GM19438 (cell line): ENCODE data around the gene GPATCH2.
A peak's percentile ranks its signal among the peaks of the same experiment; 100 is the strongest.
"Not testable (repeated sequence)": the region's sequence is repeated elsewhere in the genome, so short reads cannot be mapped to it uniquely, and the experiment has no call there.

Experiments used
- ATAC-seq: cut with Tn5 transposase; IDR thresholded peaks from one replicate; pipeline ENCODE4 v1.9.1; 2021; ENCODE audit warnings: low read depth; ENCODE audit not compliant: unreplicated experiment

Gene GPATCH2

GRCh38 chr1:217528271-217528670 lies 102.6 kb downstream of the GPATCH2 start:
- no peak for ATAC-seq

- no peak for ATAC-seq
Measured at GRCh38 chr1:217527151-217527550, 103.7 kb downstream of the GPATCH2 start.

DNA sequence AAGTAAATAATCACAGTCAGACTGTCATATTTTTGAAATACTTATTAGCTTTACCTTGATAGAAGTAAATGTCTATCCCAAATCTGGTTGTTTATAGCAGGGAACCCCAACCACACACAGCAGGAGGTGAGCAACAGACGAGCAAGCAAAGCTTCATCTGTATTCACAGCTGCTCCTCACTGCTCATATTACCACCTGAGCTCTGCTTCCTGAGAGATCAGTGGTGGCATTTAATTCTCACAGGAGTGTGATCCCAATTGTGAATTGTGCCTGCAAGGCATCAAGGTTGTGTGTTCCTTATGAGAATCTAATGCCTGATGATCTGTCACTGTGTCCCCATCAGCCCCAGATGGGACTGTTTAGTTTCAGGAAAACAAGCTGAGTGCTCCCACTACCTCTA lies 104.3 kb downstream of the GPATCH2 start:
- no peak for ATAC-seq

DNA sequence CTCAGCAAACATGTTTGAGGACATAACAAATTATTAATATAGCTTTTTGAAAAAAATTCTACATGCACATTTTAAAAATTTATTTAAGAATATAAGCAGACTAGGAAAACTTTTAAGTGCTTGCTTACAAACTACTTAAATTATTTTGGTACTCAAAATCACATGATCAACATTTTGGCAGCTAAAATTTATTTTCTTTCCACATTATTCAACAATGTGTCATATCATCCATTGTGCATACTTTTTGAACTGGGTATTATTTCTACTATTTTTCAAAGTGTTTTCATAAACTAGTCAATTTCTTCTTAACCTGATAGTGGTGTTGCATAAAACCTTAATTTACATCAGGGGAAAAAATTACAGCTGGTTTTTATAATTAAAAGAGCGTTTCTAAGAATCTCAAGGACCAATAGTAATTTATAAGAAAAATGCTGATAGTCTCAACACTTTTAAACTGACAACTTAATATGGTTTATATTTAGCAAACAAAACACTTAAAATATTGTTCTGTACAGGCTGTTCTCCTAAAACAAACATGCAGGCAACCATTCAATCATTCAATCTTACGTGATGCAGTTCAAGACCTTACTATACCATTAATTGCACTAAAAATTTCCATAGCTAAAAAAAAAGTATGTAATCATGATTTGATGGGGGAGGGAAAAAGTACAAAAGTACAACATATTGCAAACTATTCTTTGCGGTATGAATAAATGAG lies 105.0 kb downstream of the GPATCH2 start:
- ATAC-seq, result no peak

DNA sequence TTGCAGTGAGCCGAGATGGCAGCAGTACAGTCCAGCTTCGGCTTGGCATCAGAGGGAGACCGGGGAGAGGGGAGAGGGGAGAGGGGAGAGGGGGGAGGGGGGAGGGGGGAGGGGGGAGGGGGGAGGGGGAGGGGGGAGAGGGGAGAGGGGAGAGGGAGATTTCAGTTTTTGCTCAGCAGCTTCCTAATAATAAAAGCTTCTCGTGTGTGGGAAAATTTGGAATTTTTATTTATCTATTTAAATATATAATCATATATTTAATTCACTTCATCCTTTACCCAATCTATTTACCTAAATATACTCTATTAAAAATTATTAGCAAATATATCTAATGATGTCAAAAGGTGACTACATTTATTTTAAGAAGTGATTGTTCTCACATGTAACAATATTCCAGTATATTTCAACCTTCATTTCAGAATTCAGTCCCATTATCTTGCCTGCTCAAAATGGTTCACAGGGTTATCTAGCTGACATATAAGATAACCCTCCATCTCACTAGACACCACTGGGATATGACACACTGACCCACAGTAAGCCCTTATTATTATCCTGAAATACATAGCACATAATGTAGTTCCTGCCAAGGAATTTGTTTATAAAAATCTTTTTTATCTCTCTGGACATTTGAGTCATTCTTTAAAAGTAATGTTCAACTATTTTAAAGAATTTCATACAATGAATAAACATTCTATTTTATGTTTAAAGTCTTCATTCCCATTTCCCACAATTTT lies 105.9 kb downstream of the GPATCH2 start:
- no peak for ATAC-seq

DNA sequence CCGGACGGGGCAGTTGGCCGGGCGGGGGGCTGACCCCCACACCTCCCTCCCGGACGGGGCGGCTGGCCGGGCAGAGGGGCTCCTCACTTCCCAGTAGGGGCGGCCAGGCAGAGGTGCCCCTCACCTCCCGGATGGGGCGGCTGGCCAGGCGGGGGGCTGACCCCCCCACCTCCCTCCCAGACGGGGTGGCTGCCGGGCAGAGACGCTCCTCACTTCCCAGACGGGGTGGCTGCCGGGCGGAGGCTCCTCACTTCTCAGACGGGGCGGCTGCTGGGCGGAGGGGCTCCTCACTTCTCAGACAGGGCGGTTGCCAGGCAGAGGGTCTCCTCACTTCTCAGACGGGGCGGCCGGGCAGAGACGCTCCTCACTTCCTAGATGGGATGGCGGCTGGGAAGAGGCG lies 107.0 kb downstream of the GPATCH2 start:
- ATAC-seq, result not testable (repeated sequence)

DNA sequence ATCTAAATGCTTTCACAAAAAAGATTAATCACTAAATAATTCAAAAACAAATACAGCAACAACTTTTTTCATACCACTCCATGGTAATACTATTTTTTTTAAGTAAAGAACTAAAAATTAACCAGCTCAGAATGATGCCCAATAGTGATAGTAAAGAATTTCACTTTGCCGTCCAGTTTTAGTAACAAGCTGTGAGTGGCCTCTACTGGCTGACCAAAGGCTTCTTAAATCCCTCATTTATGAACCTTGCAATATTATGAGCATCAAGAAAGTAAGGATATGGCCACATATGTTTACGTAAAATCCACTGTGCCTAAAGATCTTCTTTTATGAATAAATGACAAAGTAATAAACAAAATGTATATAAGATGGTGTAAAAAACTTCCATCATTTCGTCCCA lies 108.6 kb downstream of the GPATCH2 start:
- no peak for ATAC-seq

DNA sequence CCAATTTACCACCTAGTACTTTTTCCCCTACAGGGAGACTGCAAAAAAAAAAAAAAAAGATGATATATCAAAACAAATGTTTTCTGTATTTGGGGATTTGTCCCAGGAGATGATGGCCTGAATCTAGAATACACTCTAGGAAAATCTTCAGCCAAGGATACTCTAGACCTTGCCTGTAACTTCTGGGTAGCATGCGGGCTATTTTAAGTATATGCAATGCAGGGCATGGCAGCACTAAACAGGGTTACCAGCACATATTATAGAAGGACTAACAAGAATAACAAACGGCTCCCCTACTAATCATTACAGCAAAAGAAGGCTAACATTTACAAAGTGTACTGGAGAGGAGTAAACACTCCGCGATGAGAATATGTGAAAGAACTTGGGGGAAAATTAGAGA lies 109.6 kb downstream of the GPATCH2 start:
- no peak for ATAC-seq

DNA sequence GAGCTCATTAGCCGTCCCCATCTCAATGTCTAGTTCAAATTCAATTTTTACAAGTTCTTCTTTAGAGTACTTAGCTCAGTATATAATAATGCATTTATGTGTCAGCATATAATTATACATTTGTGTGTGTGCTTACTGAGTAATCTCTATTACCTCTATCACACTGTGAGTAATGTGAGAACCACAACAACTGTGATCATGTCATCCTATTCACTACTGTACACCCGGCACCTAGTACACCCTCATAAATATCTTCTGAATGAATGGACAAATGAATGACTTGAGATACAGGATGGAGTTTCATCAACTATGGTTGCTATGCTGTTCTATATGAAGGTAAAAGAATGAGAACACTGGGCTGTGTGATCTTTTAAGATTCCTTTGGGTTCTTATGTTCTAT lies 124.0 kb downstream of the GPATCH2 start:
- no peak for ATAC-seq

DNA sequence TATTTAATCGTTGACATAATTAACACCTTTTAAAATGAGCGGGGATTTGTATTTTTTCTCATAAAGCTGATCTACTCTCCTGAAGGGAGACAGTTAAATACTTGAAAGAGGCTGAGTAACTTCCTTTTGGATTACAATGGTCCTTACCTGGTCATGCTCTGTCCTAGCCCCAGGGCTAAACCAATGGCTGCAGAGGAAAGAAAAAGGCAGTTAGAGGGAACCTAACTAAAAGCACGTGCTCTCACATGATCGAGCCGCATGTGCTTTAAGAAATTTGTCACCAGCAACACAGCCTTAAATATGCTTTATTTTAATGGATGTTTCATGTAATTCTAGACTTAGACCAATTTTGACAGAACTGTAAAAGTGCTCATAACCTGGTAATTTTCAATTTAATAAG lies 132.7 kb downstream of the GPATCH2 start:
- ATAC-seq, result no peak

- ATAC-seq, result peak; percentile 91
Measured at GRCh38 chr1:217495249-217495648, 135.6 kb downstream of the GPATCH2 start.

GRCh38 chr1:217494767-217495166 lies 136.1 kb downstream of the GPATCH2 start:
- peak; percentile 51 for ATAC-seq

DNA sequence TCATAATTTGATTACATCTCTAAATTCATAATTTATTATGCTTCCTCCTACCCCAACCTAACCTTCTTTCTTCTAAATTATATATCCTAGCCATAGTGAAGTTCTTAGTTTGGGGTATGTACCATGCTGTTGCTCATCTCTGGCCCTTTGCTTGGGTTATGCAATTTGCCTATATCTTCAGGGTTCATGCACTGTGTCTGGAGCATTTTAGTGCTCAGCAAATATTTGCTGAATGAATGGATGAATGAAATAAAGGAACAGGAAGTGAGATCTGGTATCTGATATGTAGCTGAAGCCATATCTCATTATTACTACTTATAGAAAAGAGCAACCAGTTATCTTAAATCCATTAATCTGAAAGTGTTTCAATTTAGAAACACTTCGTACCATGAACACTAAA lies 137.6 kb downstream of the GPATCH2 start:
- ATAC-seq, result no peak

- no peak for ATAC-seq
Measured at GRCh38 chr1:217484871-217485270, 146.0 kb downstream of the GPATCH2 start.

DNA sequence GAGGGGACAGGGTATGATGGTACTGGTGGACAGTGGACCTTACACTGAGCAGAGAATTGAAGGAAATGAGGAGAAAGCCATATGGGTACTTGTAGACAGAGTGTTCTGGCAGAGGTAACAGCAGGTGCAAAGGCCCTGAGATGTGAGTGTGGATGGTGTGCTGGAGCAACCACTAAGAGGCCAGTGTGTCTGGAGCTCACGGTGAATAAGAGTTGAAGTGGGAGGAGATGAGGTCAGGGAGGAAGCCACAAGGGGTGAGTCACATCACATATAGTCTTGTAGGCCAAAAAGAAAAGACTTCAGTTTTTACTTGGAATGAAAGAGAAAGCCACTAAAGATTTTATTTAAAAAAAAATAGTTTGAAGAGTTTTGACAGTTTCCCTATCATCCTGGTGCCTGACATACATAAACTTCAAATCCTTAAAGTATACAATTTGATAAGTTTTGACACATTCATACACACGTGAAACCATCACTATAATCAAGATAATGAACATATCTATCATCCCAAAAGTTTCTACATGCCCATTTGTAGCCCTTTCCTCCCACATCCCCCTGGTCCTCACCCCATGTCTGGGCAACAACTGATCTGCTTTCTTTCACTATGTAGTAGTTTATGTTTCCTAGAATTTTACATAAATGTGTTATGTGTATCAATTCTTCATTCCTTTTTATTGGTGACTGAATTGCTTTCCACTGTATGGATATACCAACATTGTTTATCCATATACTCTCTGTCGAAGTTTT lies 148.4 kb downstream of the GPATCH2 start:
- peak; percentile 91 for ATAC-seq

DNA sequence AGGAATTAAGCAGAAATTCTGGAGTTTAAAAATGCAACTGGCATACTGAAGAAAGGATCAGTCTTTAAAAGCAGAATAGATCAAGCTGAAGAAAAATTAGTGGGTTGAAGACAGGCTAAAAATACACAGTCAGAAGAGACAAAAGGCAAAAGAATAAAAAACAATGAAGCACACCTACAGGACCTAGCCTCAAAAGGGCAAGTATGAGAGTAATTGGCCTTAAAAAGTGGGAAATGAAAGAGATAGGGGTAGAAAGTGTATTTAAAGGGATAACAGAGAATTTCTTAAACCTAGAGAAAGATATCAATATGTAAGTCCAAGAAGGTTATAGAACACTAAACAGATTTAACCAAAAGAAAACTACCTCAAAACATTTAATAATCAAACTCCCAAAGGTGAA lies 152.4 kb downstream of the GPATCH2 start:
- no peak for ATAC-seq

GRCh38 chr1:217472915-217473314 lies 158.0 kb downstream of the GPATCH2 start:
- ATAC-seq, result no peak

- ATAC-seq, result no peak
Measured at GRCh38 chr1:217471403-217471802, 159.5 kb downstream of the GPATCH2 start.

- no peak for ATAC-seq
Measured at GRCh38 chr1:217469983-217470382, 160.9 kb downstream of the GPATCH2 start.

DNA sequence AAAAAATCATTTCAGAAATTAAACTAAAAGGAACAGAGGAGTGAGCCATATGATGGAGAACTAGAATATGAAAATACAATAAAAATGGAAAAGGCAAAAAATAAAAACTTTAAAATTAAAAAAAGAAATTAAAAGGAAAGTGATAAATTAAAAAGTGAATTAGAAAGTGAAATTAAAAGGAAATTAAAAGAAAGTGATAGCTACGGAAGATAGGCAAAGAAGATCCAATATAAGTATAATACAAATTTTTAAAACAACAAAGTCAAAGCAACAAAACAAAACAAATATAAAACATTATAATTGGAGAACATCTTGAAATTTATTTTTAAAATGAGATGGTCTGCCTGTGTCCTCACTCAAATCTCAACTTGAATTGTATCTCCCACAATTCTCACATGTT lies 165.8 kb downstream of the GPATCH2 start:
- no peak for ATAC-seq

- ATAC-seq, result no peak
Measured at GRCh38 chr1:217462666-217463065, 168.2 kb downstream of the GPATCH2 start.

DNA sequence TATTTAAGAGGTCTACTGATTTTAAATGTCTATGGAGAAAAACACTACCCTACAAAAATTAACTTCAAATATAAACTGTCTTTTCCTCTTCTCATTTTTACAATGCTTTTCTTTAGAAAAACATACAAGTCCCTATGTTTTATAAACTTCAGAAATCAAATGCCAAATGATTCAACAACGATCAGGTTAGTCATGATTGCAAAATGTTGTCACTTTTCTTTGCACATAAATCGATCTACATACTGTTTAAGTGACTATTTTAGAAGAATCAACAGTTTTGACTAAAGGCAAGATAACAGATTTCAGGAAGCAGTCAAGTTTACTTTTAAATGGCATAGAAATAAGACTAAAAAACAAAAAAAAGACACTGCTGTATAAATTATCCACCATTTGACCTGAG lies 168.7 kb downstream of the GPATCH2 start:
- no peak for ATAC-seq
